ENCODE measurements around the gene SASS6.

The SASS6 gene

GRCh38 chr1:100089082-100089481, 43.6 kb downstream of the SASS6 start:
- in situ Hi-C loops (cut with HindIII; ENCODE audit: low sequenced_read_pairs): no loop called here
- H3K4me3 ChIP-seq (ENCODE audit: low read depth, low read length): no peak overlapping the region
- DNase-seq (ENCODE audit: low read depth, low spot score): no peak

GRCh38 chr1:100087396-100087795, 45.3 kb downstream of the SASS6 start:
- no peak overlapping the region for H3K4me3 ChIP-seq (ENCODE audit: low read depth, low read length)
- no peak for TF ChIP-seq CTCF (IDR thresholded peaks at IDR 0.05; ENCODE audit: low read depth, low read length)
- no peak for DNase-seq (ENCODE audit: low read depth, low spot score)
- in situ Hi-C loops (cut with HindIII; ENCODE audit: low sequenced_read_pairs): no loop called here

More at GRCh38 chr1:100089082-100089481, 43.6 kb downstream of the SASS6 start:
- TF ChIP-seq CTCF (IDR thresholded peaks at IDR 0.05; ENCODE audit: low read depth, low read length): no peak

DNA sequence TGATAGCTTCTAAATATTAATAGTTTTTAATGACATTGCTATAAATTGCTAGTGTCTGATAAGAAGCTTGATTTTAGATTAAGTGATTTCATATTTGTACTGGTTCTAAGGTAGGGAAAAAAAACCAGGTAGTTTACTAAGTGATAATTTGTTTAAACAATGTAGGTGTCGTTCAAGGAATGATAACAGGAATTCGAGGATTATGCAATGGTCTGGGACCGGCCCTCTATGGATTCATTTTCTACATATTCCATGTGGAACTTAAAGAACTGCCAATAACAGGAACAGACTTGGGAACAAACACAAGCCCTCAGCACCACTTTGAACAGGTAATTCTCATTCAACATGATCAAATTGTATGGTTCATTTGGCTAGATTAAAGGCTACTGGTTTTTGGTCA, 52.4 kb downstream of the SASS6 start:
- DNase-seq (ENCODE audit: low read depth, low spot score): no peak
- no peak for TF ChIP-seq CTCF (IDR thresholded peaks at IDR 0.05; ENCODE audit: low read depth, low read length)
- no peak overlapping the region for H3K4me3 ChIP-seq (ENCODE audit: low read depth, low read length)
- in situ Hi-C loops (cut with HindIII; ENCODE audit: low sequenced_read_pairs): no loop called here

DNA sequence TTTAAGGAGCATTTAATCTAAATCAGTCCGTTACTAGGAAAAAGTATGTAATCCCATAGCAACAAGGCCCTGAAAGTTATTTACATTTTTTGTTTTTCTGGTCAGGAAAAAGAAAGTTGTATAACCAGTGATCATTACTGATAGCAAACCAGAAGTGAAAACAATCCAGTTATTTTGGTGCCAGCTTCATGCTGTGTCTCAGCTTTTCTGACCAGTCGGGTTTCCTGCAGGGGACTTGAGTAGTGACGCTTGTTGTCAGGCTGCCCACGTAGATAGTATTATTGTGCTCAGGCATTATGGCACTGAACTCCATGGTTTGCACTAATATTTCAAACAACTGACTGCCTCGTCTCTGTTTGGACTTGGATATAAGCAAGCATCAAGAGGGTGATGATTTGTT, 55.2 kb downstream of the SASS6 start:
- no peak overlapping the region for H3K4me3 ChIP-seq (ENCODE audit: low read depth, low read length)
- no peak for TF ChIP-seq CTCF (IDR thresholded peaks at IDR 0.05; ENCODE audit: low read depth, low read length)
- peak; percentile 60 for DNase-seq (ENCODE audit: low read depth, low spot score)
- in situ Hi-C loops (cut with HindIII; ENCODE audit: low sequenced_read_pairs): no loop called here

- no peak for TF ChIP-seq CTCF (IDR thresholded peaks at IDR 0.05; ENCODE audit: low read depth, low read length)
- in situ Hi-C loops (cut with HindIII; ENCODE audit: low sequenced_read_pairs): no loop called here
- no peak for DNase-seq (ENCODE audit: low read depth, low spot score)
- no peak overlapping the region for H3K4me3 ChIP-seq (ENCODE audit: low read depth, low read length)
These were observed 56.0 kb downstream of the SASS6 start for GRCh38 chr1:100076744-100077143.

GRCh38 chr1:100076319-100076718, 56.4 kb downstream of the SASS6 start:
- H3K4me3 ChIP-seq (ENCODE audit: low read depth, low read length): no peak overlapping the region
- no peak for DNase-seq (ENCODE audit: low read depth, low spot score)
- no peak for TF ChIP-seq CTCF (IDR thresholded peaks at IDR 0.05; ENCODE audit: low read depth, low read length)
- in situ Hi-C loops (cut with HindIII; ENCODE audit: low sequenced_read_pairs): no loop called here

- no peak for DNase-seq (ENCODE audit: low read depth, low spot score)
- in situ Hi-C loops (cut with HindIII; ENCODE audit: low sequenced_read_pairs): no loop called here
- no peak for TF ChIP-seq CTCF (IDR thresholded peaks at IDR 0.05; ENCODE audit: low read depth, low read length)
- H3K4me3 ChIP-seq (ENCODE audit: low read depth, low read length): no peak overlapping the region
These were observed 57.0 kb downstream of the SASS6 start for GRCh38 chr1:100075773-100076172.
